Nephron progenitor cell (in vitro differentiated cells): ENCODE results near the gene TTLL12.

Source experiments
- DNase-seq: peaks from one replicate; pipeline ENCODE4 v3.0.0; 2021
- H3K27ac Mint-ChIP-seq: 2 replicates; pipeline ENCODE4 v1.8.0; 2021; ENCODE audit warnings: mild to moderate bottlenecking, moderate library complexity, mixed read lengths
- H3K27me3 Mint-ChIP-seq: 2 replicates; pipeline ENCODE4 v1.8.0; 2021; ENCODE audit warnings: mild to moderate bottlenecking, low read depth, mixed read lengths; ENCODE audit not compliant: poor library complexity
- H3K36me3 Mint-ChIP-seq: 2 replicates; pipeline ENCODE4 v1.8.0; 2021; ENCODE audit warnings: low read depth, mixed read lengths
- H3K4me1 Mint-ChIP-seq: 2 replicates; pipeline ENCODE4 v1.8.0; 2021; ENCODE audit warnings: mixed read lengths
- H3K4me3 Mint-ChIP-seq: 2 replicates; pipeline ENCODE4 v1.8.0; 2021; ENCODE audit warnings: mild to moderate bottlenecking, moderate library complexity, mixed read lengths
- H3K9me3 Mint-ChIP-seq: 2 replicates; pipeline ENCODE4 v1.8.0; 2021; ENCODE audit warnings: mild to moderate bottlenecking, moderate library complexity, mixed read lengths
- CTCF ChIP-seq: fragments of 200-600 bp; sonication (generic); IDR thresholded peaks from 2 replicates; pipeline ENCODE4 v1.5.0; 2021; ENCODE audit warnings: antibody characterized with exemption

The TTLL12 gene

GRCh38 chr22:43159484-43160178 is 27.3 kb downstream of the TTLL12 start:
- H3K27me3 Mint-ChIP-seq: peaks cover 15% of the 10 kb centered on the region
- H3K4me1 Mint-ChIP-seq: peaks cover 20% of the 10 kb centered on the region
- H3K4me3 Mint-ChIP-seq: no peak overlapping the region
- TF ChIP-seq CTCF: peak; percentile 34
- H3K36me3 Mint-ChIP-seq: no peaks in the 10 kb centered on the region
- DNase-seq: peak; percentile 43
- H3K27ac Mint-ChIP-seq: no peak overlapping the region
- H3K9me3 Mint-ChIP-seq: no peaks in the 10 kb centered on the region

- no peak for DNase-seq
Measured at GRCh38 chr22:43158778-43159483, 28.0 kb downstream of the TTLL12 start.

GRCh38 chr22:43157874-43158546 is 28.9 kb downstream of the TTLL12 start:
- Mint-ChIP-seq H3K27ac (peak overlapping the region; percentile 85), H3K9me3 (no peaks in the 10 kb centered on the region), H3K27me3 (peaks cover 21% of the 10 kb centered on the region), H3K4me3 (no peak overlapping the region), H3K36me3 (no peaks in the 10 kb centered on the region), H3K4me1 (peaks cover 12% of the 10 kb centered on the region)
- no peak for TF ChIP-seq CTCF
- DNase-seq: no peak

More at GRCh38 chr22:43158778-43159483, 28.0 kb downstream of the TTLL12 start:
- Mint-ChIP-seq H3K27me3 (peaks cover 14% of the 10 kb centered on the region), H3K4me1 (peaks cover 13% of the 10 kb centered on the region), H3K36me3 (no peaks in the 10 kb centered on the region), H3K27ac (peak overlapping the region; percentile 85), H3K4me3 (no peak overlapping the region), H3K9me3 (no peaks in the 10 kb centered on the region)
- no peak for TF ChIP-seq CTCF

- no peak for TF ChIP-seq CTCF
- no peak overlapping the region for H3K27ac Mint-ChIP-seq
- no peak overlapping the region for H3K4me3 Mint-ChIP-seq
- H3K9me3 Mint-ChIP-seq: no peaks in the 10 kb centered on the region
- H3K36me3 Mint-ChIP-seq: no peaks in the 10 kb centered on the region
- DNase-seq: no peak
- H3K4me1 Mint-ChIP-seq: peaks cover 16% of the 10 kb centered on the region
- H3K27me3 Mint-ChIP-seq: peaks cover 35% of the 10 kb centered on the region
Measured at GRCh38 chr22:43156413-43156812, 30.5 kb downstream of the TTLL12 start.

GRCh38 chr22:43155789-43156188 is 31.1 kb downstream of the TTLL12 start:
- no peak overlapping the region for H3K4me3 Mint-ChIP-seq
- TF ChIP-seq CTCF: no peak
- no peak for DNase-seq
- H3K27ac Mint-ChIP-seq: no peak overlapping the region
- H3K27me3 Mint-ChIP-seq: peaks cover 40% of the 10 kb centered on the region
- peaks cover 20% of the 10 kb centered on the region for H3K4me1 Mint-ChIP-seq
- H3K9me3 Mint-ChIP-seq: no peaks in the 10 kb centered on the region
- no peaks in the 10 kb centered on the region for H3K36me3 Mint-ChIP-seq
